Gastrocnemius medialis (tissue), 4 donors: ENCODE measurements around the gene APOD.

Source experiments
- POLR2A ChIP-seq, 2 donors: fragments of 450-650 bp; IDR thresholded peaks; one replicate each; pipeline ENCODE4 v1.6.1; 2017; ENCODE audit warnings: antibody characterized with exemption in 2 of 2, mild to moderate bottlenecking in 2 of 2, moderate library complexity in 2 of 2
- TF ChIP-seq, protein P1 (sequence below), 5 experiments: fragments of 450-650 bp in 3 of 5; fragments of 200-600 bp in 2 of 5; sonication (generic) in 2 of 5; IDR thresholded peaks in 4 of 5; conservative IDR thresholded peaks in 1 of 5; 1 replicate in 4 of 5; 2 replicates in 1 of 5; pipeline ENCODE4 v1.5.1; 2016 to 2019; ENCODE audit warnings: antibody characterized with exemption in 5 of 5, mild to moderate bottlenecking in 3 of 5, moderate library complexity in 3 of 5

GRCh38 chr3:195580744-195581443 lies 2.8 kb downstream of the APOD start:
- TF ChIP-seq, protein P1, sequence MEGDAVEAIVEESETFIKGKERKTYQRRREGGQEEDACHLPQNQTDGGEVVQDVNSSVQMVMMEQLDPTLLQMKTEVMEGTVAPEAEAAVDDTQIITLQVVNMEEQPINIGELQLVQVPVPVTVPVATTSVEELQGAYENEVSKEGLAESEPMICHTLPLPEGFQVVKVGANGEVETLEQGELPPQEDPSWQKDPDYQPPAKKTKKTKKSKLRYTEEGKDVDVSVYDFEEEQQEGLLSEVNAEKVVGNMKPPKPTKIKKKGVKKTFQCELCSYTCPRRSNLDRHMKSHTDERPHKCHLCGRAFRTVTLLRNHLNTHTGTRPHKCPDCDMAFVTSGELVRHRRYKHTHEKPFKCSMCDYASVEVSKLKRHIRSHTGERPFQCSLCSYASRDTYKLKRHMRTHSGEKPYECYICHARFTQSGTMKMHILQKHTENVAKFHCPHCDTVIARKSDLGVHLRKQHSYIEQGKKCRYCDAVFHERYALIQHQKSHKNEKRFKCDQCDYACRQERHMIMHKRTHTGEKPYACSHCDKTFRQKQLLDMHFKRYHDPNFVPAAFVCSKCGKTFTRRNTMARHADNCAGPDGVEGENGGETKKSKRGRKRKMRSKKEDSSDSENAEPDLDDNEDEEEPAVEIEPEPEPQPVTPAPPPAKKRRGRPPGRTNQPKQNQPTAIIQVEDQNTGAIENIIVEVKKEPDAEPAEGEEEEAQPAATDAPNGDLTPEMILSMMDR (IDR thresholded peaks at IDR 0.05 in 4 of 5, conservative IDR thresholded peaks at IDR 0.05 in 1 of 5) = no peak
- TF ChIP-seq POLR2A (IDR thresholded peaks at IDR 0.05) = no peak
